Caco-2 (cell line): Measurements from ENCODE around the gene SFN. TPM values are rescaled to one million over a fixed set of nuclear protein-coding genes. Genes with fewer than 3 reads are reported as not detected.

ENCODE experiments used
- Bru-seq: library from RNA; stranded (reverse); fragments of 400-500 nt; gene quantifications from one replicate; lab custom pipeline; 2021; lab: Mats Ljungman, UMichigan
- BruChase-seq, 2 experiments: library from RNA; stranded (reverse); fragments of 400-500 nt; gene quantifications; one replicate each; lab custom pipeline; 2021; lab: Mats Ljungman, UMichigan
- BruUV-seq: library from RNA; stranded (reverse); fragments of 400-500 nt; replicated peaks from 2 replicates; lab custom pipeline; 2021; lab: Mats Ljungman, UMichigan
- CTCF ChIA-PET: fragments of 300-600 bp; sonication (Branson Sonifier 250); formaldehyde crosslinking; loops from one replicate; lab custom pipeline; 2022; ENCODE audit warnings: antibody characterized with exemption; lab: Charles Lee
- POLR2A ChIA-PET: fragments of 300-600 bp; sonication (Branson Sonifier 250); formaldehyde crosslinking; loops from one replicate; lab custom pipeline; 2022; ENCODE audit warnings: antibody characterized with exemption; lab: Charles Lee
- DNase-seq, 2 experiments: peaks; one replicate each; pipeline versions ENCODE4 v3.0.0 to v3.0.0-alpha.2; 2020 to 2022
- H3K27me3 ChIP-seq: replicated peaks from 2 replicates; pipeline ENCODE4 v1.6.0; 2011; ENCODE audit warnings: low read length; ENCODE audit not compliant: control insufficient read depth, insufficient read depth
- H3K36me3 ChIP-seq: 2 replicates; pipeline ENCODE4 v1.5.1; 2011; ENCODE audit warnings: low read length; ENCODE audit not compliant: control insufficient read depth, insufficient read depth
- H3K4me1 ChIP-seq: fragments of 250-450 bp; sonication (Bioruptor Pico); 2 replicates; pipeline ENCODE4 v1.5.1; 2020; ENCODE audit warnings: mild to moderate bottlenecking
- H3K4me3 ChIP-seq: 2 replicates; pipeline ENCODE4 v1.5.1; 2011; ENCODE audit warnings: low read depth, mild to moderate bottlenecking, control low read depth, low read length
- H3K9me3 ChIP-seq: fragments of 250-450 bp; sonication (Bioruptor Pico); 2 replicates; pipeline ENCODE4 v1.5.1; 2020; ENCODE audit warnings: mild to moderate bottlenecking, moderate library complexity
- H3K27ac Mint-ChIP-seq: one replicate; pipeline ENCODE4 v1.8.0; 2022; ENCODE audit warnings: mixed read lengths; ENCODE audit not compliant: unreplicated experiment
- H3K27me3 Mint-ChIP-seq: one replicate; pipeline ENCODE4 v1.8.0; 2022; ENCODE audit warnings: mixed read lengths; ENCODE audit not compliant: insufficient read depth, unreplicated experiment
- H3K36me3 Mint-ChIP-seq: one replicate; pipeline ENCODE4 v1.8.0; 2022; ENCODE audit warnings: mild to moderate bottlenecking, mixed read lengths; ENCODE audit not compliant: insufficient read depth, unreplicated experiment
- H3K4me1 Mint-ChIP-seq: one replicate; pipeline ENCODE4 v1.8.0; 2022; ENCODE audit warnings: low read depth, mixed read lengths; ENCODE audit not compliant: unreplicated experiment
- H3K4me3 Mint-ChIP-seq: one replicate; pipeline ENCODE4 v1.8.0; 2022; ENCODE audit warnings: mild to moderate bottlenecking, moderate library complexity, mixed read lengths; ENCODE audit not compliant: unreplicated experiment
- H3K9me3 Mint-ChIP-seq: one replicate; pipeline ENCODE4 v1.8.0; 2022; ENCODE audit warnings: mixed read lengths; ENCODE audit not compliant: unreplicated experiment
- CTCF ChIP-seq, 2 experiments: fragments of 200-600 bp in 1 of 2; IDR thresholded peaks; 1 replicate in 1 of 2; 2 replicates in 1 of 2; pipeline versions ENCODE4 v1.5.1 to v1.8.0; 2011 to 2022; ENCODE audit warnings: antibody characterized with exemption in 1 of 2, control low read depth in 1 of 2, inconsistent platforms in 1 of 2, low read depth in 1 of 2, low read length in 1 of 2, mild to moderate bottlenecking in 1 of 2, moderate library complexity in 1 of 2; ENCODE audit not compliant: insufficient read depth in 1 of 2, severe bottlenecking in 1 of 2, unreplicated experiment in 1 of 2
- intact Hi-C: fragments of 100-400 bp; cut with micrococcal nuclease; formaldehyde crosslinking; loops from one replicate; pipeline ENCODE4 v1.10.0; 2022; ENCODE audit not compliant: unreplicated experiment
- long read RNA-seq: library from polyadenylated mRNA; stranded (forward); transcript quantifications from one replicate; pipeline ENCODE4 v2.0.0, GENCODE V29; 2022
- total RNA-seq: library from RNA; stranded (reverse); gene quantifications from 2 replicates; pipeline ENCODE4 v1.2.3, GENCODE V29; 2022

SFN gene
- total RNA-seq: 21.4 and 22.1 TPM in 2 replicates
- percentile 55 among the genes with signal in this experiment for Bru-seq, nascent RNA
- percentile 78 among the genes with signal in this experiment for BruChase-seq, experiment 1, labeled RNA remaining after a 2-hour chase
- percentile 80 among the genes with signal in this experiment for BruChase-seq, experiment 2, labeled RNA remaining after a 6-hour chase
- long read RNA-seq, transcript SFN-201 (1 exons, 1,320 nt): major isoform, 31 of 31 reads
- long read RNA-seq, partial matches to known transcripts: 0 of 31 reads
- long read RNA-seq, other reads (novel, unspliced or antisense): 0 of 31 reads

GRCh38 chr1:26862781-26863684 is at the start of gene SFN:
SFN (plus strand) TSS chr1:26863149; CDS start chr1:26863213, 64 bp downstream.
- Mint-ChIP-seq H3K4me1 (peaks cover 10% of the 10 kb centered on the region), H3K27ac (peak within 1 kb of the TSS; percentile 94), H3K36me3 (peaks cover 20% of the 10 kb centered on the region), H3K27me3 (no peaks in the 10 kb centered on the region), H3K9me3 (no peaks in the 10 kb centered on the region), H3K4me3 (peak within 1 kb of the TSS; percentile 82)
- CTCF ChIA-PET: interaction anchor here (0.8 kb wide), 1 partner anchor 135 kb away, joined by 3 read pairs; no protein-coding TSS in a partner anchor
- Histone ChIP-seq H3K36me3 (no peaks in the 10 kb centered on the region), H3K4me1 (0 out of 2 replicates have a peak, but pooled peaks cover 7% of the 10 kb centered on the region), H3K27me3 (no peaks in the 10 kb centered on the region), H3K4me3 (peak within 1 kb of the TSS; percentile 47), H3K9me3 (no peaks in the 10 kb centered on the region)
- POLR2A ChIA-PET: interaction anchor here (0.8 to 1.2 kb wide), 2 partner anchors 27 to 37 kb away, joined by 3 read pairs; partner anchors contain the start of genes GPATCH3 and GPN2
- TF ChIP-seq CTCF (IDR thresholded peaks at IDR 0.05; ENCODE audit: insufficient read depth in 1 of 2, low read depth in 1 of 2, low read length in 1 of 2, severe bottlenecking in 1 of 2, unreplicated experiment in 1 of 2): peak; percentile 44 to 76
- DNase-seq: peak; percentile 87 to 91
- intact Hi-C loops: loop anchor here (10.0 kb wide), 1 partner anchor 168 kb away; the partner anchor contains the start of gene ARID1A
- TSS peak; percentile 96 for BruUV-seq

GRCh38 chr1:26814377-26814776 is 48.6 kb upstream of the SFN start:
- no peaks in the 10 kb centered on the region for H3K9me3 ChIP-seq
- no peak overlapping the region for H3K4me3 ChIP-seq
- H3K36me3 Mint-ChIP-seq: peaks cover 5% of the 10 kb centered on the region
- BruUV-seq: no TSS peak
- no peaks in the 10 kb centered on the region for H3K4me1 Mint-ChIP-seq
- ChIA-PET CTCF (no interaction called here), POLR2A (no interaction called here)
- no peak for DNase-seq
- H3K27me3 Mint-ChIP-seq: no peaks in the 10 kb centered on the region
- no peaks in the 10 kb centered on the region for H3K36me3 ChIP-seq
- intact Hi-C loops: no loop called here
- H3K9me3 Mint-ChIP-seq: no peaks in the 10 kb centered on the region
- H3K27me3 ChIP-seq: no peaks in the 10 kb centered on the region
- H3K4me1 ChIP-seq: no peaks in the 10 kb centered on the region
- H3K4me3 Mint-ChIP-seq: no peak overlapping the region
- no peak overlapping the region for H3K27ac Mint-ChIP-seq
- no peak for TF ChIP-seq CTCF (IDR thresholded peaks at IDR 0.05; ENCODE audit: insufficient read depth in 1 of 2, low read depth in 1 of 2, low read length in 1 of 2, severe bottlenecking in 1 of 2, unreplicated experiment in 1 of 2)

GRCh38 chr1:26814893-26815292 is 48.1 kb upstream of the SFN start:
- no peaks in the 10 kb centered on the region for H3K27me3 ChIP-seq
- Mint-ChIP-seq H3K27me3 (no peaks in the 10 kb centered on the region), H3K36me3 (peaks cover 5% of the 10 kb centered on the region), H3K4me3 (no peak overlapping the region), H3K27ac (no peak overlapping the region), H3K4me1 (no peaks in the 10 kb centered on the region), H3K9me3 (no peaks in the 10 kb centered on the region)
- H3K4me1 ChIP-seq: no peaks in the 10 kb centered on the region
- no peak overlapping the region for H3K4me3 ChIP-seq
- BruUV-seq: no TSS peak
- no peak for DNase-seq
- intact Hi-C loops: no loop called here
- ChIA-PET CTCF (no interaction called here), POLR2A (no interaction called here)
- no peak for TF ChIP-seq CTCF (IDR thresholded peaks at IDR 0.05; ENCODE audit: insufficient read depth in 1 of 2, low read depth in 1 of 2, low read length in 1 of 2, severe bottlenecking in 1 of 2, unreplicated experiment in 1 of 2)
- H3K36me3 ChIP-seq: no peaks in the 10 kb centered on the region
- H3K9me3 ChIP-seq: no peaks in the 10 kb centered on the region
